DMS 273 treated with DMSO at 0.1 percent for 48 hours (cell line): ENCODE results near the gene TBC1D1.
A peak's percentile ranks its signal among the peaks of the same experiment; 100 is the strongest.
"Not testable (repeated sequence)": the region's sequence is repeated elsewhere in the genome, so short reads cannot be mapped to it uniquely, and the experiment has no call there.

ENCODE experiments used
- DNase-seq: peaks from one replicate; lab custom pipeline; 2025; lab: John Stamatoyannopoulos, UW

TBC1D1 gene

DNA sequence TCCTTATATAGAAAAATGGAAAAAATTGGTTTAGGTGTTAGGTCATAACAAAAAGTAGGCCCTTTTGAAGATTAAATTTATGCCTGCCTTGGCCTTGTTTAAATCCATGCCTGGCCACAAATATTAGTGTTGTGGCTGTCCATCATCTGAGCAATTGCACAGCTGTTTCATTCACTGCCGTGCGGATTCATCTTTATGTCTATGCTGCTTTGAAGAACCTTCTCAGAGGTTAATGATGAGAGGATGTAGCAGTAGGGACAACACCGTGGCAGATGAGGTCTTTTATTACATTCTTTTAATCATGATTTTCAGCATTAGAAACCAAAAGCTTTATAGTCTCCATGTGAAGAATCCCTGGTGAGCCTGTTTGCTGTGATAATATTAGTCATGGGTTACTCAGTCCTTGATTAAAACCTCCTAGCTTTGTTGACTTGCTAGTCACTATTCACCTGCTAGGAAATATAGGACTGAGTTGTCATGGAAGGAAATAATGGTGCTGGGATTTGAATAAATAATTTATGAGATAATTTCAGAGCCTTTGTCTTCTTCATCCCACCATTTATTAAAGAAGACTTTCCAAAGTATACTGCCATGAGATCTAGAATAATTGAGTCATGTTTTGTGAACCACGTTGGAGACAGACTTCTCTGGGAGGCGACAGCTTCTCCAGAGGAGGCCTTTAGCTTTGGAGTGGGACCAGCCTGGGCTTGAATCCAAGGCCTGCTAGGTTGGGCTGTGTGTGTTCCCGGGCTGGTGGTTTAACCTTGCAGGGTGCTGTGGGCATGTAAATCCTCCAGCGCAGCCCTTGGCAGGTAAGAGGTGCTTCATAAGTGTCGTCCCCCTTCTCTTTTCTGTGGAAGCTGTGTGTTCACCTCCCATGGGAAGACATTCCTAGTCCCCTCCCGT lies 122.8 kb downstream of the TBC1D1 start:
- no peak for DNase-seq

DNA sequence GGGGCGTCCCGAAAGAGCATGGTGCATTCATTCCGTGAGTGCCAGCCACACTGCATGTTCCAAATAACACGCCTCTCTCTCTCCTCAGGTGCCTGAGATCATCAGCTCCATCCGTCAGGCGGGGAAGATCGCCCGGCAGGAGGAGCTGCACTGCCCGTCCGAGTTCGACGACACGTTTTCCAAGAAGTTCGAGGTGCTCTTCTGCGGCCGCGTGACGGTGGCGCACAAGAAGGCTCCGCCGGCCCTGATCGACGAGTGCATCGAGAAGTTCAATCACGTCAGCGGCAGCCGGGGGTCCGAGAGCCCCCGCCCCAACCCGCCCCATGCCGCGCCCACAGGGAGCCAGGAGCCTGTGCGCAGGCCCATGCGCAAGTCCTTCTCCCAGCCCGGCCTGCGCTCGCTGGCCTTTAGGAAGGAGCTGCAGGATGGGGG lies 123.6 kb downstream of the TBC1D1 start:
- DNase-seq: no peak

DNA sequence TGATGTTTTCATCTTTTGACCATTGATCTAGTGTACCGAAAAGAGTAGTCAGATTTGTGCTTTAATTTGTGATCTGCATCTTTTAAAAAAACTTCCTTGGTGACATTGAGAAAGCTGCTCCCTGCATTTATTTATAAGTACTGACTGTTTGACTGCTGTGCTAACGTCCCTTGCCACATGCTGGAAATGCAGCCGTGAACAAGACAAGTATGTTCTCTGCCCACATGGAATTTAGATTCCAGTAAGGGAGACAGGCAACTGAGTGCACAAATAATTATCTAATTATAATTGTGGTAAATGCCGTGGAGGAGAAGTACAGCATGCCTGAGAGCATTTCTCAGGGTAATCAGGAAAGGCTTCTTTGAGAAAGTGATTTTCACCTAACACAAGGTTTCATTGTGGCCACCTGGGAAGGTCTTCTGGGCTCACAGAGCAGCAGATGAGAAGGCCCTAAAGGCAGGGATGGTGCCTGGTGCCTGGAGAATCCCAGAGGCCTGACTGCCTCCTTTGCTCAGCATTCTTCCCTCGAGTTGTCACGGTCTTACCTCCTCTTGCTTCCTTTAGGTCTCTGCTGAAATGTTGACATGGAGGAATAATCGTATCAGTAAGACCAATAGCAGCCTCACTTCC lies 125.1 kb downstream of the TBC1D1 start:
- no peak for DNase-seq

DNA sequence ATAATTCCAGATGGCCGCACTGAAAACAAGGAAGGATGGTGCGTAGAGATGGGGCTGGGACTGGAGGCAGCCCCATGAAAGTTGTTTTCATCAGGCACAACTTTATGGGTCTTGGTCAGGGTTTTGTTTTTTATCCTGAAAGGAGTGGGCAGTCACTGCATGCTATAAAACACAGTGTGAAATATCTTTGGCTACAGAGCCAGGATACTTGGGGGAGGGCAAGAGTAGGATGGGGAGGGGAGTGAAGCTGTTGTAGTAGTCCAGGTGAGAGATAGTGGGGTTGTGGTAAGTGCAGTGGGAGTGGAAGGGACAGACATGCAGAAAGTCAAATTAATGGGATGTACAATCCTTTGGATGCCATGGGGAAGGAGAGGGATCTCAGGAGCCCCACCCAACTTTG lies 125.8 kb downstream of the TBC1D1 start:
- no peak for DNase-seq

DNA sequence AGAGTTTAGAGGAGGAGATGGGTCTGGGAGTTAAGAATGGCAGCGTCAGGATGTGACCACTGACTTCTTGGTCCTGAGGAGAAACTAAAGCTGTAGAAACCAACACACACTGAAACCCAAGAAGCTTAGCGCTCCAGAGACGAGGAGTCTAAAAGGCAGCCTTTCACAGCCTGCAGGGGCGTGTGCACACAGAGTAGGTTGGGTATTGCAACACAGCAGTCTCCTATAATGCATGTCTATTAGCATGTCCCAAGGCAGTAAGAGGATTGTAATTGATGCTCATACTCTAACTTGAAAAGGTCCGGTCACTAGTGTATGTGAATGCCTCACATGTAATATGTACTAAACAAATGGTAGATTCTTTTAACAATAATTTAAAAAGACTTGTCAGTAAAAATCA lies 126.7 kb downstream of the TBC1D1 start:
- DNase-seq: no peak

- no peak for DNase-seq
Measured at GRCh38 chr4:38020386-38020785, 129.5 kb downstream of the TBC1D1 start.

DNA sequence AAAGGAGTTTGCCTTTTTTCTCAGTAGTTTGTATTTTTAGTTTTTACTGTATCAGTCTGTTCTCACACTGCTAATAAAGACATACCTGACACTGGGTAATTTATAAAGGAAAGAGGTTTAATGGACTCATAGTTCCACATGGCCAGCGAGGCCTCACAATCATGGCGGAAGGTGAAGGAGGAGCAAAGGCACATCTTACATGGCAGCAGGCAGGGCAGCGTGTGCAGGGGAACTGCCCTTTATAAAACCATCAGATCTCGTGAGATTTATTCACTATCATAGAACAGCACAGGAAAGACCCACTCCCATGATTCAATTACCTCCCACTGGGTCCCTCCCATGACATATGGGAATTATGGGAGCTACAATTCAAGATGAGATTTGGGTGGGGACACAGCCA lies 130.1 kb downstream of the TBC1D1 start:
- DNase-seq: not testable (repeated sequence)

DNA sequence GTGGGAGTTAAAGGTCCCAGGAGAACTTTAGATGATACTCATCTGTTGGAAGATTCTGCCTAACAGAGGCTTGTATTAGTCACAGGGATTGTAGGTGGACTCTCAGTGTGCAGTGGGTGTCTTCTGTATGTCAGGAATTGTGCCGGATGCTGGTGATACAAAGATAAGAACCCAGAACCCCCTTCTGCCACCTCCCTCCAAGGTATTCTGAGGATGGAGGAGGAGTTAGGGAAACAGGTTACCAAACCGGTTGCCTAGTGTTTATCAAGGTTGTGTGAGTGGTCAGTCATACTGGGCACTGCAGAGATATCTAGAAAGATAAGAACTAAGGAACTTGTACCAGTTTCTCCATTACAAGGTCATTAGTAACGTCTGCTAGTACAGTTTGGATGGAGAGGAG lies 130.9 kb downstream of the TBC1D1 start:
- no peak for DNase-seq

DNA sequence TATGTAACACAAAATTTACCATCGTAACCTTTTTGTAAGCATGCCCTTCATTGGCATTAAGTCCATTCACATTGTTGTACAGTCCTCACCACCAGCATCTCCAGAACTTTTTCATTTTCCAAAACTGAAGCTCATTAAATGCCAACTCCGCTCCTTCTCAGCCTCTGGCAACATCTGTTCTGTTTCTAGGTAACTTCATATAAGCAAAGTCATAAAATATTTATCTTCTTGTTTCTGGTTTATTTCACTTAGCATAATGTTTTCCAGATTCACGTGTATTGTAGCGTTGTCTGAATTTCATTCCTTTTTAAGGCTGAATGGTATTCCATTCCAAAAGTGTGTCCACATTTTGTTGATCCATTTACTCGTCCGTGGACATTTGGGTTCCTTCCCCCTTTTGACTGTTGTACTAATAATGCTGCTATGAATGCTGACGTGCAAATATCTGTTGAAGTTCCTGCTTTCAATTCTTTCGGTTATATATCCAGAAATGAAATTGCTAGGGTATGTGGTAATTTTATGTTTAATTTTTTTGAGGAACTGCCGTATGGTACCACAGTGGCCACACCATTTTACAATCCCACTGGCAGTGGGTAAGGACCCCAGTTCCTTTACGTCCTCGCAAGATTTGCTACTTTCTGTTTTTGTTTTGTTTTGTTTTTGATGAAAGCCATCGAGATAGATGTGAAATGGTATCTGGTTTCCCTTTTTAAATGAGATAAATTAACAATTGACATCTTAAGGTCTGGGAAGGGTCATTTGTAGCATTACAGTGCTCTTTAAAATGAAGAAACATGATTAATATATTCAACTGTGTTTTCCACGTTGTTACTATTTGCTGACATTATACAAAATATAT lies 132.7 kb downstream of the TBC1D1 start:
- DNase-seq: no peak

DNA sequence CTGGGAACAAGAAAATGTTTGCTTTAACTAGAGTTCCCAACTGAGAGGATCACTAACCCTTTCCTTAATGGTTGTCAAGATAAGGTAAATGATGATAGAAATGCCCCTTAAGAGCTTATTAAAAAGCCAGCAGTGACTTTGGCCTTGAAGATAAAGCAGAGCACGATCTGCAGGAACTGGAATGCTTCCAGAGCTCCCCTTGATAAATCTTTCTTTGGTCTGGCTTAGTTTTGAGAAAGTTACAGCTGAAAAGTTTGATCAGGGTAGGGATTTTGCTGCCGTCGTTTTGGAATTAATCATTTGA lies 133.3 kb downstream of the TBC1D1 start:
- no peak for DNase-seq

- DNase-seq: no peak
Measured at GRCh38 chr4:38025665-38026064, 134.8 kb downstream of the TBC1D1 start.

- DNase-seq: no peak
Measured at GRCh38 chr4:38026158-38026740, 135.4 kb downstream of the TBC1D1 start.

DNA sequence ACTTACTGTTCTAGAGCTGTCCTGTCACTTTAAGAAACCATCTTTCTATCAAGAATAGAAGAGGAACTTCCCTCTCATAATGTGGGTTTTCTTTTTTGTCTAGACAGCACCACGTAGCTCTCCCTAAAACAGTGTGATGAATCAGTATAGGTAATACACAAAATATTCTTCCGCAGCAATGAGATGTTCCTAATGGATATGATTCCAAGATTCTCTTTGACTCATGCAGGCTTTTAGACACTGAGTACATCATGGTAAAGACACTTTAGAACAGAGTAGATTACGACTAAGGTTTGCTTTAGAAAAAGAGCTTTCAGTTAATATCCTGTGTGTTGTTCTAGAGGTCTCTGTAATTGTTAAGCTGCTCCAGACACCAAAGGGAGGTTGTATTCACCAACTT lies 139.1 kb downstream of the TBC1D1 start:
- DNase-seq: no peak

GRCh38 chr4:38034986-38035882 lies 144.3 kb downstream of the TBC1D1 start:
- DNase-seq: no peak

GRCh38 chr4:38036548-38036947 lies 145.7 kb downstream of the TBC1D1 start:
- no peak for DNase-seq

- DNase-seq: no peak
Measured at GRCh38 chr4:38037612-38038011, 146.7 kb downstream of the TBC1D1 start.

DNA sequence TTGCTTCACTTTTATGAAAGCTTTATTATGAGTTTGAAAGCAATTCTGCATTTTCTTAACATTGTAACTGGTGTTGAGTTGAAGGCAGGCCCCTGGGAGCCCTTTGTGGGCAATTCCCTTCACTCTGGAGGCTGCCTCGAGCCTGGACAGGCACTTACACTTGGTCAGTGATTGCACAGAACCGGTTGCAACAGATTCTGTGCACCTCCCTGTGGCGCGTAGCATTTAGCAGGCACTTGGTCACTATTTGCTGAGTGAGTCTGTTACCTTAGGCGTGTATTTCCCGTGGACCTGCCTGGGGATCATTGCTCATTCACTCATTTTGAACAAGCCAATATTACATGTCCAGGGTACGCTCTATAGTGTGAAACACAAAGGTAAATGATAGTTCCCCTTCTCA lies 149.7 kb downstream of the TBC1D1 start:
- DNase-seq: no peak

- no peak for DNase-seq
Measured at GRCh38 chr4:38044060-38044459, 153.2 kb downstream of the TBC1D1 start.

DNA sequence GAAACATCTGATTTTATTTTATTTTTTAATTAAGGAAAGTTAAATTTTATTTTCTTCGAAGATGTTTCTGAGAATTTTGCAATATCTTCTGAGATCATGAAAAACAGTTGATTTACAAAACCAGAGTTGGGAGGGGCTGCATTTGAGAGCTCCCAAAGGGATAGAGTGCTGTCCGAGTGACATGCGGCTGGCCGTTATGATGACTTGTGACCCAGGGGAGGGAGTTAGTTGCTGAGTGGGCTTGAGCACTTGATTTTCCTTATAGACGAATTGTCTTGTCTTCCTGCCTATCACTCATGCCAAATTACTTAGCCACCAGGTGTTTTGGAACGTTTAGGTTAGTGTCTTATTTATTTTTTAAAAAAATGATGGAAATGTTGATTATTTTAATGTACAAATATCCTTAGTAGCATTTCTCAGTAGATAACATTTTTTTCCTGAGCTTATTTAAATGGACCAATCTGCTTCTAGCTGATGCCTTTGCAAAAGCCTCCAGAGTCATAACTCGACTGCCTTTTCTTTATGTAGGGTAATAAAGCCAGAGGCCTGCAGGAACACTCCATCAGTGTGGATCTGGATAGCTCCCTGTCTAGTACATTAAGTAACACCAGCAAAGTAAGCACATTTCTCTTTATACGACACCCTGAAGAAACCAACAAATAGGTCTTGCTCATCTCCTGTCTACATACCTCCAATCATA lies 154.6 kb downstream of the TBC1D1 start:
- no peak for DNase-seq

- peak; percentile 14 for DNase-seq
Measured at GRCh38 chr4:38046727-38047489, 156.0 kb downstream of the TBC1D1 start.
